Gastrocnemius medialis (tissue), 4 donors: Measurements from ENCODE around the gene RING1. TPM values are rescaled to one million over a fixed set of nuclear protein-coding genes. Genes with fewer than 3 reads are reported as not detected.

Source experiments
- ATAC-seq, 2 donors: fragments of 150-250 bp; one replicate each; pipeline ENCODE4 v1.9.1; 2016
- DNase-seq, 2 donors: peaks; one replicate each; pipeline ENCODE4 v3.0.0-alpha.2; 2019
- H3K27ac ChIP-seq, 4 donors: fragments of 200-600 bp; sonication (generic); 1 replicate in 1 of 4; 2 replicates in 3 of 4; pipeline ENCODE4 v1.5.1; 2016 to 2018; ENCODE audit warnings: mild to moderate bottlenecking in 2 of 4, moderate library complexity in 1 of 4
- H3K27me3 ChIP-seq, 3 donors: fragments of 200-600 bp; sonication (generic) in 2 of 3; 1 replicate in 1 of 3; 2 replicates in 2 of 3; pipeline versions ENCODE4 v1.5.1 to v1.6.0; 2016 to 2019; ENCODE audit warnings: mild to moderate bottlenecking in 1 of 3, moderate library complexity in 1 of 3
- H3K36me3 ChIP-seq, 2 donors: fragments of 200-600 bp; sonication (generic) in 1 of 2; one replicate each; pipeline ENCODE4 v1.5.1; 2017 to 2018
- H3K4me1 ChIP-seq, 2 donors: fragments of 200-600 bp; sonication (generic) in 1 of 2; one replicate each; pipeline ENCODE4 v1.5.1; 2016 to 2017; ENCODE audit warnings: mild to moderate bottlenecking in 2 of 2
- H3K4me3 ChIP-seq, 4 donors: fragments of 200-600 bp; sonication (generic) in 3 of 4; 1 replicate in 1 of 4; 2 replicates in 3 of 4; pipeline ENCODE4 v1.5.1; 2016 to 2019; ENCODE audit warnings: mild to moderate bottlenecking in 2 of 4
- H3K9me3 ChIP-seq, 3 donors: fragments of 200-600 bp; sonication (generic) in 2 of 3; 1 replicate in 1 of 3; 2 replicates in 2 of 3; pipeline ENCODE4 v1.5.1; 2016 to 2019
- CTCF ChIP-seq, 5 experiments: fragments of 450-650 bp in 3 of 5; fragments of 200-600 bp in 2 of 5; sonication (generic) in 2 of 5; IDR thresholded peaks in 4 of 5; conservative IDR thresholded peaks in 1 of 5; 1 replicate in 4 of 5; 2 replicates in 1 of 5; pipeline ENCODE4 v1.5.1; 2016 to 2019; ENCODE audit warnings: antibody characterized with exemption in 5 of 5, mild to moderate bottlenecking in 3 of 5, moderate library complexity in 3 of 5
- POLR2A ChIP-seq, 2 donors: fragments of 450-650 bp; IDR thresholded peaks; one replicate each; pipeline ENCODE4 v1.6.1; 2017; ENCODE audit warnings: antibody characterized with exemption in 2 of 2, mild to moderate bottlenecking in 2 of 2, moderate library complexity in 2 of 2
- in situ Hi-C, 4 donors: fragments of 200-750 bp; cut with MboI; loops; one replicate each; pipeline versions ENCODE4 v1.15.0 to v1.8.0; 2017; ENCODE audit warnings: low sequenced_read_pairs in 4 of 4
- intact Hi-C: fragments of 100-400 bp; cut with DNase I; formaldehyde crosslinking; loops from one replicate; pipeline ENCODE4 v1.15.1; 2023; ENCODE audit warnings: low total_unique reads
- total RNA-seq, 4 donors: library from RNA; depleted of rRNA; stranded (reverse); fragments of >200 nt; gene quantifications; one replicate each; pipeline versions ENCODE4 v1.1.0 to v1.2.3, GENCODE V29; 2016

Gene RING1
- total RNA-seq, 4 donors from 2014 or later, result 7.4 to 16.3 (median 12.1) TPM

GRCh38 chr6:33166363-33166762 lies 41.9 kb upstream of the RING1 start:
- Histone ChIP-seq H3K4me1 (peaks cover 0 to 3% of the 10 kb centered on the region in 2 donors), H3K27me3 (no peaks in the 10 kb centered on the region), H3K27ac (no peak overlapping the region), H3K4me3 (no peak overlapping the region), H3K36me3 (no peaks in the 10 kb centered on the region), H3K9me3 (no peaks in the 10 kb centered on the region)
- intact Hi-C loops (loop anchor here (10.0 kb wide), 1 partner anchor 152 kb away; no protein-coding TSS in a partner anchor), in situ Hi-C loops (loop anchor here in 2 of 4 donors (10.0 kb wide), 1 partner anchor 78 kb away; no protein-coding TSS in a partner anchor)
- DNase-seq, result no peak
- no peak for TF ChIP-seq CTCF (IDR thresholded peaks at IDR 0.05 in 4 of 5, conservative IDR thresholded peaks at IDR 0.05 in 1 of 5)
- TF ChIP-seq POLR2A (IDR thresholded peaks at IDR 0.05), result no peak
- no peak for ATAC-seq

- H3K4me1 ChIP-seq, result peaks cover 0 to 1% of the 10 kb centered on the region in 2 donors
- DNase-seq (no peak), ATAC-seq (no peak)
- no peak overlapping the region for H3K4me3 ChIP-seq
- intact Hi-C loops, result loop anchor here (10.0 kb wide), 1 partner anchor 152 kb away; no protein-coding TSS in a partner anchor
- H3K9me3 ChIP-seq, result no peaks in the 10 kb centered on the region
- TF ChIP-seq CTCF (IDR thresholded peaks at IDR 0.05 in 4 of 5, conservative IDR thresholded peaks at IDR 0.05 in 1 of 5) (no peak), POLR2A (IDR thresholded peaks at IDR 0.05) (no peak)
- no peaks in the 10 kb centered on the region for H3K27me3 ChIP-seq
- in situ Hi-C loops, result loop anchor here in 2 of 4 donors (10.0 kb wide), 1 partner anchor 78 kb away; no protein-coding TSS in a partner anchor
- no peak overlapping the region for H3K27ac ChIP-seq
- H3K36me3 ChIP-seq, result no peaks in the 10 kb centered on the region
These were observed 41.5 kb upstream of the RING1 start for GRCh38 chr6:33166811-33167210.

- Histone ChIP-seq H3K36me3 (no peaks in the 10 kb centered on the region), H3K27ac (no peak overlapping the region), H3K27me3 (no peaks in the 10 kb centered on the region), H3K4me3 (no peak overlapping the region), H3K4me1 (no peaks in the 10 kb centered on the region), H3K9me3 (no peaks in the 10 kb centered on the region)
- TF ChIP-seq CTCF (IDR thresholded peaks at IDR 0.05 in 4 of 5, conservative IDR thresholded peaks at IDR 0.05 in 1 of 5) (no peak), POLR2A (IDR thresholded peaks at IDR 0.05) (no peak)
- ATAC-seq (no peak), DNase-seq (no peak)
- intact Hi-C loops (loop anchor here (10.0 kb wide), 1 partner anchor 153 kb away; no protein-coding TSS in a partner anchor), in situ Hi-C loops (loop anchor here in 2 of 4 donors (10.0 kb wide), 1 partner anchor 77 kb away; no protein-coding TSS in a partner anchor)
These were observed 40.7 kb upstream of the RING1 start for GRCh38 chr6:33167374-33168283.

- intact Hi-C loops, result loop anchor here (10.0 kb wide), 1 partner anchor 153 kb away; no protein-coding TSS in a partner anchor
- ATAC-seq, result no peak
These were observed 40.1 kb upstream of the RING1 start for GRCh38 chr6:33168284-33168601.

More at GRCh38 chr6:33168284-33168601, 40.1 kb upstream of the RING1 start:
- no peak for TF ChIP-seq CTCF (IDR thresholded peaks at IDR 0.05 in 4 of 5, conservative IDR thresholded peaks at IDR 0.05 in 1 of 5)
- no peak for TF ChIP-seq POLR2A (IDR thresholded peaks at IDR 0.05)
- no peaks in the 10 kb centered on the region for H3K4me1 ChIP-seq
- H3K4me3 ChIP-seq, result no peak overlapping the region
- in situ Hi-C loops, result loop anchor here in 2 of 4 donors (10.0 kb wide), 1 partner anchor 77 kb away; no protein-coding TSS in a partner anchor
- no peak for DNase-seq
- no peaks in the 10 kb centered on the region for H3K9me3 ChIP-seq
- no peak overlapping the region for H3K27ac ChIP-seq
- H3K36me3 ChIP-seq, result no peaks in the 10 kb centered on the region
- no peaks in the 10 kb centered on the region for H3K27me3 ChIP-seq
